Smooth muscle cell (in vitro differentiated cells): ENCODE data around the gene FUT6. TPM values are rescaled to one million over a fixed set of nuclear protein-coding genes. Genes with fewer than 3 reads are reported as not detected.

Experiments used
- DNase-seq: peaks from one replicate; lab custom pipeline; 2025; ENCODE audit not compliant: unreplicated experiment; lab: John Stamatoyannopoulos, UW
- H2AFZ ChIP-seq: fragments of 200-600 bp; sonication (generic); 2 replicates; pipeline ENCODE4 v1.6.0; 2016; ENCODE audit warnings: antibody characterized with exemption, low read depth, mild to moderate bottlenecking
- H3F3A ChIP-seq: fragments of 200-600 bp; sonication (generic); 2 replicates; pipeline ENCODE4 v1.6.0; 2017; ENCODE audit warnings: antibody characterized with exemption, low read depth
- H3K27ac ChIP-seq: fragments of 200-600 bp; sonication (generic); 2 replicates; pipeline ENCODE4 v1.5.1; 2016; ENCODE audit warnings: low read depth, mild to moderate bottlenecking
- H3K27me3 ChIP-seq: fragments of 200-600 bp; sonication (generic); 2 replicates; pipeline ENCODE4 v1.6.1; 2016; ENCODE audit warnings: low read depth, mild to moderate bottlenecking
- H3K36me3 ChIP-seq: fragments of 200-600 bp; sonication (generic); 2 replicates; pipeline ENCODE4 v1.5.1; 2016; ENCODE audit warnings: low read depth
- H3K4me1 ChIP-seq: fragments of 200-600 bp; sonication (generic); 2 replicates; pipeline ENCODE4 v1.5.1; 2016; ENCODE audit warnings: low read depth
- H3K4me2 ChIP-seq: fragments of 200-600 bp; sonication (generic); 2 replicates; pipeline ENCODE4 v1.6.0; 2016; ENCODE audit warnings: mild to moderate bottlenecking
- H3K4me3 ChIP-seq: fragments of 200-600 bp; sonication (generic); 2 replicates; pipeline ENCODE4 v1.5.1; 2016; ENCODE audit warnings: mild to moderate bottlenecking
- H3K79me2 ChIP-seq: fragments of 200-600 bp; sonication (generic); 2 replicates; pipeline ENCODE4 v1.6.0; 2016; ENCODE audit warnings: low read depth, mild to moderate bottlenecking
- H3K9ac ChIP-seq: fragments of 200-600 bp; sonication (generic); 2 replicates; pipeline ENCODE4 v1.6.0; 2016; ENCODE audit warnings: low read depth
- H3K9me3 ChIP-seq: fragments of 200-600 bp; sonication (generic); replicated peaks from 2 replicates; pipeline ENCODE4 v1.5.1; 2016; ENCODE audit warnings: low read depth
- H4K20me1 ChIP-seq: fragments of 200-600 bp; sonication (generic); 2 replicates; pipeline ENCODE4 v1.6.0; 2016; ENCODE audit warnings: low read depth
- CTCF ChIP-seq: fragments of 200-600 bp; sonication (generic); IDR thresholded peaks from 2 replicates; pipeline ENCODE4 v1.5.1; 2017; ENCODE audit warnings: borderline replicate concordance, mild to moderate bottlenecking, antibody characterized with exemption; ENCODE audit not compliant: insufficient read depth, poor library complexity, severe bottlenecking
- WGBS: methylation state at CpG from one replicate; pipeline ENCODE4 v1.1.7; 2016; ENCODE audit warnings: low lambda C conversion rate; 5-methylcytosine and 5-hydroxymethylcytosine counted together
- polyA plus RNA-seq: library from polyadenylated mRNA; unstranded; fragments of >200 nt; fragmentation: Nextera tagmentation; extraction: Ambion mirVana; gene quantifications from 2 replicates; pipeline ENCODE4 v1.2.1, GENCODE V29; 2016
- total RNA-seq: library from RNA; depleted of rRNA; stranded (reverse); fragments of >200 nt; gene quantifications from 2 replicates; pipeline ENCODE4 v1.2.3, GENCODE V29; 2014

FUT6 gene
- total and polyA plus RNA-seq, 2 experiments from 2014 or later, result not detected

GRCh38 chr19:5867201-5868136 is 28.0 kb upstream of the FUT6 start:
- no peak for DNase-seq
- Histone ChIP-seq H3K27ac (no peak overlapping the region), H3K4me1 (no peaks in the 10 kb centered on the region), H3K9me3 (no peaks in the 10 kb centered on the region), H3F3A (no peaks in the 10 kb centered on the region), H3K4me3 (no peak overlapping the region), H3K9ac (no peak overlapping the region), H3K4me2 (no peak overlapping the region), H3K36me3 (no peaks in the 10 kb centered on the region), H4K20me1 (no peaks in the 10 kb centered on the region), H3K27me3 (no peaks in the 10 kb centered on the region), H2AFZ (no peak overlapping the region), H3K79me2 (no peaks in the 10 kb centered on the region)
- 91% methylated on average over 31 of the region's 31 CpGs for WGBS
- TF ChIP-seq CTCF, result no peak

DNA sequence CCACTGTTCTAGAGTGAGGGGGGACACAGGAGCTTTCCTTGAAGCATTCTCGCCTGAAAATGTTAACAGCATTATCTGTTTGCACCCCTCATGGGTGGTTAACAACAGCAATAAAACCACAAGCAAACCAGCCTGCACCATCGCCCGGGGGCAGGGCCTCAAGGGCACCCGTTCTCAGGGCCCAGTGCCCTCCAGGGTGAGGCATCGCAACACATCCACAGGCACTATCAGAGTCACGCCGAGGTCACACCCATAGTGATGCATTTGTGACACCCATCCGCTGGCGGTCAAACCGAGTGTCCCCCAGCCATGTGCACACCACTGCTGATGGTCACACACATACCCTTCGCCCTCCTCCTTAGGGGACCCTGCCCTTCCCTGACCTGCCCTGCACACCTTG is 26.3 kb upstream of the FUT6 start:
- TF ChIP-seq CTCF, result no peak
- Histone ChIP-seq H2AFZ (no peak overlapping the region), H3K4me3 (no peak overlapping the region), H3K27me3 (no peaks in the 10 kb centered on the region), H3K36me3 (no peaks in the 10 kb centered on the region), H3K9ac (no peak overlapping the region), H3K4me2 (no peak overlapping the region), H3F3A (no peaks in the 10 kb centered on the region), H4K20me1 (no peaks in the 10 kb centered on the region), H3K9me3 (no peaks in the 10 kb centered on the region), H3K4me1 (no peaks in the 10 kb centered on the region), H3K27ac (no peak overlapping the region), H3K79me2 (no peaks in the 10 kb centered on the region)
- WGBS, result 90% methylated on average over 11 of the region's 11 CpGs
- DNase-seq, result no peak

GRCh38 chr19:5864725-5865486 is 25.4 kb upstream of the FUT6 start:
- Histone ChIP-seq H3F3A (no peaks in the 10 kb centered on the region), H3K36me3 (no peaks in the 10 kb centered on the region), H2AFZ (no peak overlapping the region), H4K20me1 (no peaks in the 10 kb centered on the region), H3K4me1 (no peaks in the 10 kb centered on the region), H3K79me2 (no peaks in the 10 kb centered on the region), H3K27ac (no peak overlapping the region), H3K4me3 (no peak overlapping the region), H3K27me3 (no peaks in the 10 kb centered on the region), H3K9me3 (no peaks in the 10 kb centered on the region), H3K4me2 (no peak overlapping the region), H3K9ac (no peak overlapping the region)
- 89% methylated on average over 14 of the region's 14 CpGs for WGBS
- TF ChIP-seq CTCF, result peak; percentile 19
- DNase-seq, result no peak
